ENCODE measurements around the gene KLHDC3. TPM values are rescaled to one million over a fixed set of nuclear protein-coding genes. Genes with fewer than 3 reads are reported as not detected.

The KLHDC3 gene
- total and polyA plus RNA-seq, 10 of the 15 experiments (the other 5 are each of a cell fraction or from before 2014, with no cell fraction given), result 2.4 to 102 (median 55.4) TPM

DNA sequence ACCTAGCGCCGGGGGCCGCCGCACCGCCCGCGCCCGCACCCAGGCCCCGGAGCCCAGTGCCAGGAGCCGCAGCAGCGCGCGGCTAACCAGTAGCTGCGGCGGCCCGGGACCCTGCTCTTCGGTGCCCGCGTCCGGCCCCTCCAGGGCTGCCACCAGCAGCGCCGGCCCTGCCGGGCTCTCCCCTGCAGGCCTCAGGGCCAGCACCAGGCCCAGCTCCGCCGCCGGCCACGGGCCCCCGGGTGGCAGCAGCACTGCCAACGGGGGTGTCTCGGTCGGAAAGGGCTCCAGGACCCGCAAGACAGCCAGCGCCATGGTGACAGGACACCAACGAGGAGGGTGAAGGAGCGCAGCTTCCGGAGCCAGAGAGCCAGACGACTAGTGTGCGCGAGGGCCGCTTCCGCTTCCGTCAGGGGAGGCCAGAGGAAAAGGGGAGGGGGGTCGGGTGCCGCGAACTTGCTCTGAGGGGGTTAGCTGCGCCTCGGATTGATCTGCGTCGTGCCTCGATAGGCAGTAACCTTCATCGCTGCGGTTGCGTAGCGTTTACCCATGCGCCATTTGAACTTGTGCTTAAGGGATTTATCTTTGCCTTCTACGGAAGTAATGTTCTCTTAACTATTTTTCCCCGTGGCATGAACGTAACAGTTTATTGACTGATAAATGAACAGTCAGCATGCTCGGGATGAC is 35.1 kb upstream of the KLHDC3 start, which contains the start of gene PEX6 (continued):
- TF ChIP-seq, protein P1, sequence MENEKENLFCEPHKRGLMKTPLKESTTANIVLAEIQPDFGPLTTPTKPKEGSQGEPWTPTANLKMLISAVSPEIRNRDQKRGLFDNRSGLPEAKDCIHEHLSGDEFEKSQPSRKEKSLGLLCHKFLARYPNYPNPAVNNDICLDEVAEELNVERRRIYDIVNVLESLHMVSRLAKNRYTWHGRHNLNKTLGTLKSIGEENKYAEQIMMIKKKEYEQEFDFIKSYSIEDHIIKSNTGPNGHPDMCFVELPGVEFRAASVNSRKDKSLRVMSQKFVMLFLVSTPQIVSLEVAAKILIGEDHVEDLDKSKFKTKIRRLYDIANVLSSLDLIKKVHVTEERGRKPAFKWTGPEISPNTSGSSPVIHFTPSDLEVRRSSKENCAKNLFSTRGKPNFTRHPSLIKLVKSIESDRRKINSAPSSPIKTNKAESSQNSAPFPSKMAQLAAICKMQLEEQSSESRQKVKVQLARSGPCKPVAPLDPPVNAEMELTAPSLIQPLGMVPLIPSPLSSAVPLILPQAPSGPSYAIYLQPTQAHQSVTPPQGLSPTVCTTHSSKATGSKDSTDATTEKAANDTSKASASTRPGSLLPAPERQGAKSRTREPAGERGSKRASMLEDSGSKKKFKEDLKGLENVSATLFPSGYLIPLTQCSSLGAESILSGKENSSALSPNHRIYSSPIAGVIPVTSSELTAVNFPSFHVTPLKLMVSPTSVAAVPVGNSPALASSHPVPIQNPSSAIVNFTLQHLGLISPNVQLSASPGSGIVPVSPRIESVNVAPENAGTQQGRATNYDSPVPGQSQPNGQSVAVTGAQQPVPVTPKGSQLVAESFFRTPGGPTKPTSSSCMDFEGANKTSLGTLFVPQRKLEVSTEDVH (IDR thresholded peaks at IDR 0.05; ENCODE audit: low read depth, partially characterized antibody), result peak; percentile 30
- TF ChIP-seq MYC (IDR thresholded peaks at IDR 0.05; ENCODE audit: insufficient read depth, insufficient read length, insufficient replicate concordance, low read length, severe bottlenecking) (no peak), PML (IDR thresholded peaks at IDR 0.05; ENCODE audit: low read length) (peak; percentile 95), STAT3 (IDR thresholded peaks at IDR 0.05; ENCODE audit: low read depth, low read length) (no peak), KLF5 (IDR thresholded peaks at IDR 0.05; ENCODE audit: partially characterized antibody) (peak; percentile 60), TARDBP (IDR thresholded peaks at IDR 0.05; ENCODE audit: borderline replicate concordance) (no peak), IKZF1 (conservative IDR thresholded peaks at IDR 0.05) (peak; percentile 73), ESRRA (IDR thresholded peaks at IDR 0.05; ENCODE audit: low read length) (no peak), EED (IDR thresholded peaks at IDR 0.05; ENCODE audit: low read depth) (peak; percentile 45; the same call in 1 of the 2 replicates), CBX5 (IDR thresholded peaks at IDR 0.05; ENCODE audit: low read depth) (0 out of 2 replicates have a peak, but pooled peaks have one; percentile 37), ZNF24 (IDR thresholded peaks at IDR 0.05) (no peak), KDM1A (IDR thresholded peaks at IDR 0.05; ENCODE audit: borderline replicate concordance) (no peak), CBX3 (IDR thresholded peaks at IDR 0.05; ENCODE audit: borderline replicate concordance, low read depth) (no peak), RELA (IDR thresholded peaks at IDR 0.05; ENCODE audit: borderline replicate concordance, partially characterized antibody) (no peak), GABPA (IDR thresholded peaks at IDR 0.05; ENCODE audit: low read depth) (peak; percentile 90), DPF2 (IDR thresholded peaks at IDR 0.05) (0 out of 2 replicates have a peak, but pooled peaks have one; percentile 45), RAD51 (IDR thresholded peaks at IDR 0.05) (no peak), RUNX3 (IDR thresholded peaks at IDR 0.05; ENCODE audit: low read length) (peak; percentile 88)
- TF ChIP-seq, protein P2, sequence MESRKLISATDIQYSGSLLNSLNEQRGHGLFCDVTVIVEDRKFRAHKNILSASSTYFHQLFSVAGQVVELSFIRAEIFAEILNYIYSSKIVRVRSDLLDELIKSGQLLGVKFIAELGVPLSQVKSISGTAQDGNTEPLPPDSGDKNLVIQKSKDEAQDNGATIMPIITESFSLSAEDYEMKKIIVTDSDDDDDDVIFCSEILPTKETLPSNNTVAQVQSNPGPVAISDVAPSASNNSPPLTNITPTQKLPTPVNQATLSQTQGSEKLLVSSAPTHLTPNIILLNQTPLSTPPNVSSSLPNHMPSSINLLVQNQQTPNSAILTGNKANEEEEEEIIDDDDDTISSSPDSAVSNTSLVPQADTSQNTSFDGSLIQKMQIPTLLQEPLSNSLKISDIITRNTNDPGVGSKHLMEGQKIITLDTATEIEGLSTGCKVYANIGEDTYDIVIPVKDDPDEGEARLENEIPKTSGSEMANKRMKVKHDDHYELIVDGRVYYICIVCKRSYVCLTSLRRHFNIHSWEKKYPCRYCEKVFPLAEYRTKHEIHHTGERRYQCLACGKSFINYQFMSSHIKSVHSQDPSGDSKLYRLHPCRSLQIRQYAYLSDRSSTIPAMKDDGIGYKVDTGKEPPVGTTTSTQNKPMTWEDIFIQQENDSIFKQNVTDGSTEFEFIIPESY (IDR thresholded peaks at IDR 0.05), result no peak
- TF ChIP-seq, protein P3, sequence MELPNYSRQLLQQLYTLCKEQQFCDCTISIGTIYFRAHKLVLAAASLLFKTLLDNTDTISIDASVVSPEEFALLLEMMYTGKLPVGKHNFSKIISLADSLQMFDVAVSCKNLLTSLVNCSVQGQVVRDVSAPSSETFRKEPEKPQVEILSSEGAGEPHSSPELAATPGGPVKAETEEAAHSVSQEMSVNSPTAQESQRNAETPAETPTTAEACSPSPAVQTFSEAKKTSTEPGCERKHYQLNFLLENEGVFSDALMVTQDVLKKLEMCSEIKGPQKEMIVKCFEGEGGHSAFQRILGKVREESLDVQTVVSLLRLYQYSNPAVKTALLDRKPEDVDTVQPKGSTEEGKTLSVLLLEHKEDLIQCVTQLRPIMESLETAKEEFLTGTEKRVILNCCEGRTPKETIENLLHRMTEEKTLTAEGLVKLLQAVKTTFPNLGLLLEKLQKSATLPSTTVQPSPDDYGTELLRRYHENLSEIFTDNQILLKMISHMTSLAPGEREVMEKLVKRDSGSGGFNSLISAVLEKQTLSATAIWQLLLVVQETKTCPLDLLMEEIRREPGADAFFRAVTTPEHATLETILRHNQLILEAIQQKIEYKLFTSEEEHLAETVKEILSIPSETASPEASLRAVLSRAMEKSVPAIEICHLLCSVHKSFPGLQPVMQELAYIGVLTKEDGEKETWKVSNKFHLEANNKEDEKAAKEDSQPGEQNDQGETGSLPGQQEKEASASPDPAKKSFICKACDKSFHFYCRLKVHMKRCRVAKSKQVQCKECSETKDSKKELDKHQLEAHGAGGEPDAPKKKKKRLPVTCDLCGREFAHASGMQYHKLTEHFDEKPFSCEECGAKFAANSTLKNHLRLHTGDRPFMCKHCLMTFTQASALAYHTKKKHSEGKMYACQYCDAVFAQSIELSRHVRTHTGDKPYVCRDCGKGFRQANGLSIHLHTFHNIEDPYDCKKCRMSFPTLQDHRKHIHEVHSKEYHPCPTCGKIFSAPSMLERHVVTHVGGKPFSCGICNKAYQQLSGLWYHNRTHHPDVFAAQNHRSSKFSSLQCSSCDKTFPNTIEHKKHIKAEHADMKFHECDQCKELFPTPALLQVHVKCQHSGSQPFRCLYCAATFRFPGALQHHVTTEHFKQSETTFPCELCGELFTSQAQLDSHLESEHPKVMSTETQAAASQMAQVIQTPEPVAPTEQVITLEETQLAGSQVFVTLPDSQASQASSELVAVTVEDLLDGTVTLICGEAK (IDR thresholded peaks at IDR 0.05; ENCODE audit: borderline replicate concordance), result peak; percentile 91
- TF ChIP-seq, protein P4, sequence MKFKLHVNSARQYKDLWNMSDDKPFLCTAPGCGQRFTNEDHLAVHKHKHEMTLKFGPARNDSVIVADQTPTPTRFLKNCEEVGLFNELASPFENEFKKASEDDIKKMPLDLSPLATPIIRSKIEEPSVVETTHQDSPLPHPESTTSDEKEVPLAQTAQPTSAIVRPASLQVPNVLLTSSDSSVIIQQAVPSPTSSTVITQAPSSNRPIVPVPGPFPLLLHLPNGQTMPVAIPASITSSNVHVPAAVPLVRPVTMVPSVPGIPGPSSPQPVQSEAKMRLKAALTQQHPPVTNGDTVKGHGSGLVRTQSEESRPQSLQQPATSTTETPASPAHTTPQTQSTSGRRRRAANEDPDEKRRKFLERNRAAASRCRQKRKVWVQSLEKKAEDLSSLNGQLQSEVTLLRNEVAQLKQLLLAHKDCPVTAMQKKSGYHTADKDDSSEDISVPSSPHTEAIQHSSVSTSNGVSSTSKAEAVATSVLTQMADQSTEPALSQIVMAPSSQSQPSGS (IDR thresholded peaks at IDR 0.05; ENCODE audit: low read length), result no peak; the same call in 1 of the 2 replicates

Measured in GM12878 (cell line).